Left kidney (tissue), 2 donors: Measurements from ENCODE around the gene AOPEP. TPM values are rescaled to one million over a fixed set of nuclear protein-coding genes. Genes with fewer than 3 reads are reported as not detected.

Experiments
- DNase-seq: peaks from one replicate; pipeline ENCODE4 v3.0.0-alpha.2; 2013
- polyA plus RNA-seq: library from polyadenylated mRNA; unstranded; fragments of 120-200 nt; gene quantifications from one replicate; pipeline ENCODE4 v1.2.1, GENCODE V29; 2013; ENCODE audit not compliant: insufficient read length

Gene AOPEP
- polyA plus RNA-seq, 1 donor: 54.5 TPM

DNA sequence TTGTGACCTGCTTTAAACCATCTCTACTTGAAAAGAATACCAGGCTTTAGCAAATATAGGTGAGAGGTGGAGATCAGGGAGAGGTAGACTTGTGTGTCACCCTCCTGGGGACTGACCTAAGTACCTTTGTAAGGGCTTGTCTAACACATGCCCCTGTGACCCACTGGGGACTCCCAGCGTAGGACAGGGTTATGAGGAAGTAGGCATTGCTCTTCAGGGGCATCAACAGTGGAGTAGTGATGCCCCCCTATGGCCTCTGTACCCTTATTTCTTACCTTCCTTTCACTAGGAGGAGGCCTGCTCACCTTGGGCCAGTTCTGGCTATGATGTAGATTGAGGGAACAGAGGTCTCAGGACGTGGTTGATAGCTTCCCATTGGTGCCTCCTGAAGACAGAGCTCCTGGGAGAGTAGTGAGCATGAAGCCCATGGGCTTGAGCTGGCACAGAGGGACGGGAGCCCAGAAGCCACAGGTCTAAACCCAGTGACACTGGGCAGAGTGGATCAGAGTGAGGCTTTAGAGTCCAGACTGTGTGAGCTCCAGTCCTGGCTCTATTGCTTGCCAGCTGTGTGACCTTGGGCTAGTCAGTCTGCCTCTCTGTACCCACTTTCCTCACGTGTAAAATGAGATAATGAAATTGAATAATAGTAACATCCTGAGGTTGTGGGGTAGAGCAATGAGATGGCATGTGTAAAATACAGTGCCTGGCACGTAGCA, 191.7 kb downstream of the AOPEP start:
- no peak for DNase-seq

DNA sequence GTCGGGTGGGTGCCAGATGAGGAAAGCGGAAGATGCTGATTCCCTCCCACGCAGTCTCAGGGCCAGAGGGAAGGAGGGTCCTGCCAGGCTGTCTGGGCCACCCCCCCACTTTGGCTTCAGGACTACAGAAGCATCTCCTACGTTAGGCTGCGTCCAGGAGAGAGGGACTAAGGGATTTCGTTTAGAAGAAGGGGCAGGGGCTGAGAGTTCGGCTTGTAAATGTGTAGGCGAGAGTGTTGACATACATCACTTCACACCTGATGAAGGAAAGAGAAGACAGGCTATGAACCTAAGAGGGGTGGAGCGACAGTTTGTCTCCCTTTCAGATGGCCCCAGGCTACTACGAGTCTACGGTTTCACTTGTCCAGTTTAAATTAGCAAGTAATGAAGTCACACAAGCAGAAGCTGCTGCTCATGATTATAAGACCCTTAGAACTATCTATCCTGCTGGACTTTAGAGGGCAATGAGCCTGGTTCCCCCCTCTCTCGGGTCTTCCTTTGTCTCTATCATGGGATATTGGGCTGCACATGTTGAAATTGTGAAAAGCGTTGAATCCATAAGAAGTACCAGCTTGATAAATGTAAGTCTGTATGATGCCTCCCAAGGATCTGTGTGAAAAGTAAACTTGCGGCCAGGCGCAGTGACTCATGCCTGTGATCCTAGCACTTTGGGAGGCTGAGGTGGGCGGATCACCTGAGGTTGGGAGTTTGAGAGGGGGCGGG, 193.0 kb downstream of the AOPEP start:
- no peak for DNase-seq

DNA sequence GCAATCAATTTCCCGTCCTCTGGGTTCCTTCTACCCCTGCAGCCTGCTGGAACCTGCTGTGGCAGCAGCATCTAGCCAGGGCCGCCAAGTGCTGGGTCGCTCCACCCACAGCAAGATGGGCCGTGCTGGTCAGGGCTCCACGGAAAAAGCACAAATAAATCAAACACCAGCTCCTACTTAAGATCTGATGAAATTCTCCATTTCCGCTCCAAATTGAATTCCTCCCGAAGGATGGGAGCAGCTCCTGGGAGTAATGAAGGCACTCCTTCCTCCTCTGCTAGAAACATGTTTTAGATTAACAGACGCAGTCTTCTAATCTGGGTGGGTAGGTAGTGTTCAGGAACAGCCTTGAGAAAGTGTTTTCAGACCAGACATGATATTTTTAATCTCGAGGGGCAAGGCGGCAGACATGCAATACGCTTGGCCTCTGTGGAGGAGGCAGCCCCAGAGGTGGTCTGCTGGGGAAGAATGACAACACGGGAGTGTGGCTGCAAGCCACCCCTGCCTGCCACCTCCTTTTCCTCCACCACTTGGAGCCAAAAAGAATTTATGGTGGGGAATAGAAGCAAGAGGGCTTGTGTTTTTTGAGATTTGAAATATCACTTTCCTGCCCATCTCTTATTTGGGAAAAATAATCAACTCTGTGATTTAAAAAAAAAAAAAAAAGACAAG, 194.1 kb downstream of the AOPEP start:
- DNase-seq: no peak

DNA sequence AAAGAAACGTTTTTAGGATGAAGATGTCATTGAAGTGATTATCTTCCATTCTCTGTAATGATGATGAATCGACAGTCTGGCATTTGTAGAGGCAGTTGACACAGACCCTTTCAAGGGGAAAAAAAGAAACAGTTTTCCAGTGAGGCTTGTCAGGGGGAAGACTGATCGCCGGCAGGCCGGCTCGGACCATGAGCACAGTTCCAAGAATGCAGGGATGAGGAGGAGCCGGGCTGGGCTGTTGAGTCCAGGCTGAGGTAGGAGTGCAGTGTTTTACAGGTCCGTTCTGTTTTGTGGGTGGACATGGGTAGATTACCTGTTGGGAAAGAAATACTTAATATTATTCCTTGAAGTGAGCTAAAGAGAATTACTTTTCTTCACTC, 194.6 kb downstream of the AOPEP start:
- no peak for DNase-seq

DNA sequence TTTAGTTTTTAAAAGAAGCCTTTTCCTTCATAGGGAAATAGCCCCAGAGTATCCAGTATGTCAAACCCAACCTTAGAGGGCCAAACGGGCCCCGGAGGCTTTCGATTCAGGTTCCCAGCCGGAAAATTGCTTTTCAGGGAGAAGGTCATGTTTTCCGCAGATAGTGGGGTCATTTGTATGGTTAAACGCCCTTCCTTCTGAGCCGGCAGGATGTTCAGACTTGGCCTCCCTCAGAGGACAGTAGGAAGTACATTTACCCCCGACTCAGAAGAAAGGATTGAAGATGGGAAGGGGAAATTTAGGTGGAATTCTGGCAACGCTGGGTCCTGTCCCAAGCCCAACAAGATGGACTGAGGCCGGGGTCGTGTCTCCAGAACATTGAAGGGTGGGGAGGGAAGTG, 195.2 kb downstream of the AOPEP start:
- DNase-seq: no peak

DNA sequence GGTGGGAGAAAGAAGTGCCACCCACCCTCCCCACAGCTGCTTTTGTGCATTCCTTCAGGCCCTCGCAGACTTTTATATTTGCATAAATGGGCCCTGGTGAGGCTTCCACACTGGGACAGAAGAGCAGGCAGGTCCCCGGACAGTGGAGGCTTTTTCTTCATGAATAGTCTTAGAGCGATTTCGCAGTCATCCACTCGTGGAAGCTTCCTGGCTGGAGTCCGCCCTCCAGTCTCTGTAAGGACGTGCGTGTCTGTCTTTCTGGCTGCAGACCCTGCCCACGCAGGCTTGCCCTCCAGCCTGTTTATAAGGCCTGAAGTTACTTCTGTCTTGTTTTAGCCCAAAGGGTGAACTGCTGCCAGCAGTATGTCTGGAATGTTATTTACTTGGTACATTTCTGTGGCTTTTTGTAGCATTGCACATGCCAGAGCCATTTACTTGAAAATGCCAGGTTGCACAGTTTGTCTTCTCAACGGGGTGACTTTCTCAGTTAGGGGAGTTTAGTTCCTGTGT, 195.7 kb downstream of the AOPEP start:
- DNase-seq: no peak

DNA sequence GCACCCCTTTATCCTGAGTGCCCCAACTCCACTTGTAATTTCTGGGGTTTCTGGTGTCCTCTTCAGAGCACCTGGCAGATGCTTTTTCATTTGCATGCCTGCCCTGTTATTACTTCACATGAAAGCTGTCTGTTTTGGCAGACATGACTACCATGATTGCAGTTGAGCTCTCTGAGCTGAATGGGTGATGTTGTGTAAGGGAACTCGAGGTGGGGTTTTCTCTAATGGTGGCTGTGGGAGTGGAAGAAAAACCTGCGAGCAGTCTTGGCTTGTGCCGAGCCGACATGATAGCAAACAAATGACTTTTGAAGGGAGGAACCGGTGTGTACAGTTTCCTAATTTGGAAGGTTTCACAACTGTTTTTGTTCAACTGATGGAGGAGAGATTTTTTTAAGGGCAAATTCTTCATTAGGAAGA, 196.2 kb downstream of the AOPEP start:
- no peak for DNase-seq

DNA sequence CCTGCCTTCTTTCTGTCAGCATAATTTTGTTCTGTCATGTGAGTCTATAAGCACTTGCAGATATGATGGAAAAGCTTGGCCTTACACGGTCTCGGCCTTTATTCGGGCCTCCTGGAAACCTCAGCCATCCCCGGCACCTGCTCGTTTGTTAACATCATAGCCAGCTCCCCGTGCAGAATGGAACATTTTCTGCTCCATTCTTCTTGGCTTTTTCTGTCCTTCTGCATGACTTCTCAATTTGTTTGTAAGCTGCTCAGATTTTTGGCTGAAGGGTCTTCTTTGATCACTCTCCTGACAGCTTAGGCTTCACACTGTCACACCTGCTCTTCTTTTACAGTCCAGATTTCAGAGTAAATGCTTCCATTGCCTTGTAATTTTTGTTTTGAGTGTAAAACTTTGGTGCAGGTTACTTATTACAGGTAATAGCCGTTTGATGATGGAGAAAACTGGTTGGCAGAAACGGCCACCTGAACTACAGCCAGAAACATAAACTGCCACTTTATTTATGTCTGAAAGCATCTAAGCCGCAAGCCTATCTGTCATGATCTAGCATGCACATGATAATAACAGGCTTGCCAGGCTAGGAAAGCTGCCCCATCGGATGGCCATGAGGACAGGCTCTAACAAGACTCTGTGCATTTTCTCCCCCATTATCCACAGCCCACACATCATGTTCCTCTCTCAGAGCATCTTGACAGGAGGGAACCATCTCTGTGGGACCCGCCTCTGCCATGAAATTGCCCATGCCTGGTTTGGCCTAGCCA, 197.0 kb downstream of the AOPEP start:
- DNase-seq: no peak

DNA sequence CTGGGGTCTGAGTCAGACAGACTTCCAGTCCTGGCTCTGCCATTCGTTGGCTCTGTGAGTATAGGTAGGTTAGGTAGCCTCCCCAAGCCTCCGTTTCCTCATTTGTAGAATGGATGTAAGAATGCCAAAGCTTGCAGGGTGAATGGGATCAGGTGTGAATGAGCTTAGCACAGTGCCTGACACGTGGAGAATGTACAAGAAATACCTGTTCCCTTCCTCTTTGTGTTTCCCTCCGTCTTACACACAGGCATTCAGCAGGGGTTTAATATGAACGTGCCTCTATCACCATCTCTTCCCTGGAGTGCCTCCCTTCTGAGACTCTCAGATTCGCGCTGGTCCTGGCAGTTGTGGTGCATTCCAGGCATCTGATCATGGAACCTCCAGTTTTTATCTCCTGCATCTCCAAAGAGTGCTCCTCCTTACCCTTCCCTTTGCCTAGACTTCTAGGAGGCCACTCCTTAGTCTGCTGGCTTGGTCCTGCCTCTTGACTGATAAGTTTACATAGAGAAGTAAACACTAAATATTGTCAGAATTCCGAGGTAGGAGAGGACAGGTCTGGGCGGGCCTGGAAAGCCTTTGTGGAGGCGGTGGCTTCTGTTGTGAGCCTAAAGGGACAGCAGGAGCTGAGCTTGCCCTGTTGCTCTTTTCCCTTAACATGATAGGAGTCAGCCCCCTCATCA, 199.4 kb downstream of the AOPEP start:
- DNase-seq: no peak

DNA sequence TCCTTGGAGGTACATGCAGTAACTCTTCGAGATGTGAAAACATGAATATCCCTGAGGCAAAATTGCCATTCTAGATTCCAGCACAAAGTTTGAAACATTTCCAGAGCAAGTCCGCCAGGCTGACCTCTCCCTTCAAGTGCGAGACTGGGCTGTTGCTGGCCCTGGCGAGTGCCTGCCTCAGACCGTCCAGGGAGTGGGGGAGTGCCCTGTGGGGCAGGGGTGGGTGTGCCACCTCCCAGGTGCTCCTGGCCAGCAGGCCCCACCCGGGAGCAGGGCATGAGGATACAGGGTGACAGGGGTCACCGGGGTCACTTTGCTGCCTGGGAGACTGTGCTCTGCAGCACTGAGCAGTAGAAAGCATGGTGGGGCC, 199.9 kb downstream of the AOPEP start:
- no peak for DNase-seq

DNA sequence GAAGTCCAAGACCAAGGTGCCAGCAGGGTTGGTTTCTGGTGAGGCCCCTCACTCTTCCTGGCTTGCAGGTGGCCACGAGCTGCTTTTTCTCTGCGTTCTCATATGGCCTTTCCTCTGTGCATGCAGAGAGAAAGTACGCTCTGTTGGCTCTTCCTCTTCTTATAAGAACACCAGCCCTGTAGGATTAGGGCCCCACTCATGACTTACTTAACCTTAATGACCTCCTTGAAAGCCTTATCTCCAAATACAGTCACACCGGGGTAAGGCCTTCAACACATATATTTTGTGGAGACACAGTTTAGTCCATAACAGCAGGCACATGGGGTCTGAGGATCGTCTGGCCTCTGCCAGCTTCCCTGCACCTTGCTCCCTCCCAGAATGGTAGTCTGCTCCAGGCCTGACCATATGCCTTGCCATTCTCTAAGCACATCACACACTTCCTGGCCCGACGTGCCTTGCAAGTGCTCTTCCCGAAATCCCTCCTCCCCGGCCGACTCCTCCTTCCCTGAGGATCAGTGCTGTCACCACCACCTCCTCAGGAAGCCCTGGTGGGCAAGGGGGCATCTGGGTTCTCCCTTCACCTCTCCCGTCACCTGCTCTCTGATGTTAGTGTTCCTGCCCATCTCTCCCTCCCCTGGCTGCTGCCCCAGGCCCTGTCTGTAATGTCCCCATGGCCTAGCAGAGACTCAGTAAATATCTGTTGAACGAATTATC, 200.7 kb downstream of the AOPEP start:
- DNase-seq: no peak

DNA sequence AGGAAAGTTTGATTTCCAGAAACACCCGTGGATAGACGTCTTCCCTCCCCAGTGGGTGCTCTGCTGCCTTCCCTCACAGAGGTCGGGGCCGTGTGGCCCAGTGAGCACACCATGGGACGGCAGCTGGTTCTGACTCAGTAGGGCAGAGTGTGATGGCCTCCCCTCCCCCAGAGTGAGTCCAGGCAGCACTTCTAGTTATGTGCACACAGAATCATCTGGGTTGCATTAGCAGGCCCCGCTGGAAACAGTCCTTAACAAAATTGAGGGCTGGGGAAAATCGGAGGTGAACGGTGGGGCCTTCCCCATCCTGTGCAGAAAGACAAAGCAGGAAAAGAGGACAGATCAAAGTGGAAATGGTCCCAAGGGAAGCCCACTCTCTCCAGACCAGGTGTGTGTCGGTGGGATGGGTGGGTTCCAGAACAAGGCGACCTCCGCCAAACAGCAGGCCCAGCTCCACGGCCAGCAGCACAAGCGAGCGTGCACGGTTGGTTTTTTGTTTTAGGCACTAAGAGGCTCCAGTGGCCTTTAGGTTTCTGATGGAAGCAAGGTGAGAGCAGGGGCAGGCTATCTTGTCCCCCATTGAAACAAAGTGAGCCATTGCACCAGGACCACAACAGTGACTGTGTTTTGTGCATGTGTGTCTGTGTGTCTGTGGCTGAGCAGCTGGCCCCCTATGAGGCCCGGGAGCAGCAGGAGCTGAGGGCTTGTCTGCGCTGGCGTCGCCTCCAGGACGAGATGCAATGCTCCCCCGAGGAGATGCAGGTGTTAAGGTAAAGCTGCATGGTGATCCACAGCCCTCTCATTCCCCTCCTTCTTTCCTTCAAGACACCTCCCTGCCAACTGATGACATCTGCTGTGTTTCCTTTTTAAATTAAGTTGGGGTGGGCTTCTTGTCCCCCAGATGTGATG, 201.5 kb downstream of the AOPEP start:
- DNase-seq: no peak

DNA sequence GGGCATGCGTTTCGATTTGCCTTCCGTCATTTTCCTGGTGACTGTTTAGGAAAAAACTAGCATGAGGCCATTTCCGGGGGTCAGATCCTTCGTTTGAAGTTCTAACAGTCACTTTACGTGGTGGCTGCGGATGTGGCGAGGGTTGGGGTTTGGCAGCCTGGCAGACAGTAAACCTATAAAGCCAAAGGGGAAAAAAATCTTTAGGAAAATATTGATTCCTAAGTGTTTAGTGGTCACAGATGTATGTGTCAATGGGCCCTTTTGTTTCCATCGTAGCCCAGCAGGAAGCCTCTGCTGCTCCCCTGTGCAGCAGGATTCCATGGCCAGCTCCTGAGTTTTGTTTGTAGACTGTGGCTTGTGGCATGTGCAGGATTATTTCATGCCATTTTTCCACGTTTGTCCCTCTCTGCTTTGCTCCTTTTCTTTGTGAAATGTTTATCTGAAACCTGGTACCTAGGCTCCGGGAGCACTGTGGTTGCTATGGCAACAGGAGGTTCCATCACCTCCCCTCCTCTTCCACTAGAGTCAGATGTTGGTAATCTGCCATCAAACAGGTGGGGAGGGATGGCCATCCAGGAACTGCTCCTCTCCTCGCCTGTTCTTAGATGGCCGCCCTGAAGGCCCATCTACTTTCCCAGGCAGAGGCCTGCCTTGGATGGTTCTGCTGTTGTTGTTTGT, 202.3 kb downstream of the AOPEP start:
- DNase-seq: no peak

DNA sequence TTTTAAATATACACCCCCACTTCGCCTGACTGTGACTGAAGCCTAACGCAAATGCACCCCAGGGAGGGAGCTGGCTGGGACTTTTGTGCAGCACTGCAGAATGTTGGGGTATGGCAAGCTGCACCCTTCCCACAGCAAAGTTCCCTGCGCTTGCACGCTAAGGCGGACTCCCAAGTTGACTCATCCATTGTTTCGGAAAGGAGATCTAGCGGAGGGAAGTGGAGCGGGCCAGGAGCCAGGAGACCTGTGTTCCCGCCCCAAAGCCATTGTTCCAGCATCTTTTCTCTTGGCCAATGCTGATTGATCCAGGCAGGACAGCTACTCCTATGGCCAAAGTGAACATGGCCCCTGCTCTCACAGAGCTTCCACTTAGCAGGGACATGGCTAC, 202.9 kb downstream of the AOPEP start:
- no peak for DNase-seq

DNA sequence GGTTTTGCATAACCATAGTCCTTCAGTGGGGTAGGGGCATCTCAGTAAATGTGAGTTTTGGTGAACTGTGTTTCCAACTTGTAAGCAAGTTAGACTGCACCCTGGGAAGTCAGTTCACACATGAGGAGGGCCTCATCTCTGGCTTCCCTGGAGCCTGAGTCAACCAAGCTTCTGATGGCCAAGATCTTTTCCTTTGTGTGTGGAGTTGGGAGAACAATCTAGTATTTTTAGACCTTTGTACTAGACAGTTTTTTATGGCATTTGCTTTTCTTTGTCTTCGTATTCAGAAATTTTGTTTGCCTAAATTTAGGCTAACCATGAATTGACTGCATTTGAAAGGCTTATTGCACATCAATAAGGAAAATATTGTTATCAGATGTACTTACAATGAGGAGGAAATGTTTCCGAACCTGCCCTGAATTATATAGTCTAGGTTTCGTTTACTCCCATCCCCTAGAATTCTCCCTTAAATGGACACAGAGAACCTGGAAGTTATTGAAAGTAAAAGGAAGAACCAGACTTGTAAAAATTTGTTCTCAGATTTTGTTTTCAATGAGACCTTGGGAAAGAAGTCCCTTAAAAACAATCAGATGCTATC, 204.6 kb downstream of the AOPEP start:
- no peak for DNase-seq

DNA sequence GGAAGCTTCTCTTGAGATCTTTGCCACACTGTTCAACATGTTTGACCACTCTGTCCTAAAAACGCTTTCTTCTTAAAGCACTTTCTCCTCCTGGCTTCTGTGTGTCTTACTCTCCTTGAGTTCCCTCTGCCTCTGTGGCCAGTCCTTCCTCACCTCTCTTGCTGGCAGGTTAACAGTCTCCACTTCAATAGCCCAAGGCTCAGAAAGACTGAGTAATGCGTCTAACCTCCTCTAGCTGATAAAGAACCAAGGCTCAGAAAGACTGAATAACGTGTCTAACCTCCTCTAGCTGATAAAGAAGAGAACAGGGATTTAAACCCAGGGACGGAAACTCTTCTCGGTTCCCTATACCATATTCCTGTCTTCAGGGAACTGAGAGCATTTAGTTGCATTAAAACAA, 205.2 kb downstream of the AOPEP start:
- DNase-seq: no peak

DNA sequence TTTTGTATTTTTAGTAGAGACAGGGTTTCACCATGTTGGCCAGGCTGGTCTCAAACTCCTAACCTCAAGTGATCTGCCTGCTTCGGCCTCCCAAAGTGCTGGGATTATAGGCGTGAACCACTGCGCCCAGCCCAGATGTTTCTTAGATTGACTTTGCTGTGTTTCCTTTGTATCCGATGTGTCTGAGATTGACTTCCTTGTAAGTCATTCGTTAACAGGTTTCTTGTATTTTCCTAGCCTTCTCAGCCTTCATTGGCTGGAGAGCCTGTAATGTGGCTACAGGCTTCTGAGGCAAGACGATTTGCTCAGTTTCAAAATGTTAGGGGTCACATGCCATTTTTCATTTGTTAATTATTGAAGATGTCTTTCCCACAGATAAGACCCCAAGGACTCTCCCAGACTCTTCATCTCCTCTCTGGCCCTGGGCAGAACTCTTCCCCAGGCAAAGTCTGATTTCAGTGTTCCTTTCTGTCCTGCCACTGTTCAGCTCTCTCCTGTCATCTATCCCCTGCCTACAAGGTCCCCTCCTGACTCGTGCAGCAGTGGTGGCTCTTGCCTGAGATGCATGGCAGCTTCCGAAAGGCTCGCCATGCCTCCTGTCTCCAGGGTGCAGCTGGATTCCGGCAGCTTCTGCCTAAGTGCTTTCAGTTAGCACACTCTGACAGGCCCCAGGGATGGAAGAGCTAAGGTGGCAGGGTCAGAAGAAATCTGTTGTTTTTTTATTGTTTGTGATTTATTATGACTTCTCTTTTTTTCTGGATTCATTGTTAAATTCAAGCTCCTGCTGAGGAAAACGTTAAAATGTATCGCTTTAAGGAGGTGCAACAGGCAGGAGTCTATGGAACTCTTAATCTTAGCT, 206.4 kb downstream of the AOPEP start:
- no peak for DNase-seq

DNA sequence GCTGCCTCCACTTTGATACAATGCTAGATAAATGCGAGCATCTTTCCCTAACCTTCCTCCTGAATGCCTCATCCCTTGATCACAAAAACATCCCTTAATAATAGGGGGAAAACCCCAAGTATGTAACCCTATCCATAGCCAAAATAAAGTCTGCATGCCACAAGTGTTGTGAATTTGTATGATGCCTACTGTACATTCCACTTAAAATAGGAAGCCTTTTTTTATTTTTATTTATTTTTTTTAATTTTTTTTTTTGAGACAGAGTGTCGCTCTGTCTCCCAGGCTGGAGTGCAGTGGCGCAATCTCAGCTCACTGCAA, 207.0 kb downstream of the AOPEP start:
- no peak for DNase-seq
